Stimulated activated CD4-positive, alpha-beta T cell treated with anti-CD3 and anti-CD28 coated beads, Interleukin-1b, Interleukin-23, amount 100 ng/mL, for 1 hour (primary cell): ENCODE results near the gene BCAR3.
"Not testable (repeated sequence)": the region's sequence is repeated elsewhere in the genome, so short reads cannot be mapped to it uniquely, and the experiment has no call there.

ENCODE experiments used
- DNase-seq, 2 donors: peaks; one replicate each; pipeline ENCODE4 v3.0.0-alpha.2; 2020; ENCODE audit warnings: low read depth in 2 of 2

Gene BCAR3

DNA sequence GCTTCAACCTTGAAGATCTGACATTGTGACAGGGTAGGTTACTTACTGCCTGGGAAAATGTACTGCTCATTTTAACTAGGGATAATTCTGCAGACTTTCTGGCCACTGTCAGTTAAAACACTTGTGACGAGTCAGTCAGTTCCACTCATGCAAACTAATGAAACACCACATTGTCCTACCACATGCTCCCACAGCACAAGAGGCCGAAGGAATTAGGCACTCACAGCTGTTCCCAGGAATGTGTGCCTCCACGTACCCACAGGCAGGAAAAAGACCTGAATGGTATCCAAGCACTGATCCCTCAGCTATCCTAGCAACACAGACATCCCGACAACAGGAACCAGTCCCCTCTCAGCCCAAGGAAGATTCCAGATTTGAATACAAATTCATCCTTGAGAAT lies 12.3 kb downstream of the BCAR3 start:
- DNase-seq: no peak

GRCh38 chr1:93668951-93669350 lies 12.7 kb downstream of the BCAR3 start:
- DNase-seq: no peak

- no peak for DNase-seq
These were observed 13.5 kb downstream of the BCAR3 start for GRCh38 chr1:93668121-93668520.

- no peak for DNase-seq
These were observed 14.0 kb downstream of the BCAR3 start for GRCh38 chr1:93667642-93668041.

DNA sequence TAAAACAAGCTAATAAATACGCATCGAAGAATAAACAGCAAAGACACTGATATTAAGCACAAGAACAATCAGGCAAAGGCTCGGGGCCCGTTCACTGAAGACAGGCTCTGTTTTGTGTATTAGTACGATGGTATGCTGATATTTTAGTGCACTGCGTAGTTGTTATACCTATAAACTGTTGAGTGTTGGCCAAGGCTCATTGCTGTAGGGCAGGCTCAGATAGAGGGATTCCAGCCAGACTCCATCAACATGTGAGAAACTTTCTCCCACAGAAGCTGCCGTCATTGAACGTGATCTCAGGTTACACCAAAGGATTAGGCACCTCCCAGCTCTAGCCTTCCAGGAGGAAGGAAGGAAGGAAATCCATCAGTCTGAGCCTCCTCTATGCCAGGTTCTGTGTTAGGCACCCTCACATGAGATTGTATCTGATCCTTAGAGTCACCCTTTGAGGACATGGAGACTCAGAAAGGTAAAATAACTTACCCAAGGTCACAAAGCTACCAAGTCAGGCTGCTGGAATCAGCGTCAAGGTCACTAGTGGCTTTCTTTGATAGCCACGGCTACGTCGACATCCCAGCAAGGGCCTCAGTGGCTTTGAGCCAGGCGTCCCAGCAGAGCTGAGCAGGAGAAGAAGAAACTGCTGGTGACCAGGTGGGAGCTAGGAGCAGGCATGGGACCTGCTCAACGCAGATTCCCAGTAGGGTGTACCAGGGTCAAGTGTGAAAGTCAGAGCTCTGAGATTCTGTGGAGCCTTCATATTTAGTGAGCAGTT lies 14.8 kb downstream of the BCAR3 start:
- DNase-seq: no peak

- DNase-seq: no peak
These were observed 16.6 kb downstream of the BCAR3 start for GRCh38 chr1:93665015-93665414.

GRCh38 chr1:93663208-93663614 lies 18.4 kb downstream of the BCAR3 start:
- no peak for DNase-seq

GRCh38 chr1:93662481-93663207 lies 19.0 kb downstream of the BCAR3 start:
- DNase-seq: no peak

GRCh38 chr1:93661829-93662474 lies 19.7 kb downstream of the BCAR3 start:
- no peak for DNase-seq

DNA sequence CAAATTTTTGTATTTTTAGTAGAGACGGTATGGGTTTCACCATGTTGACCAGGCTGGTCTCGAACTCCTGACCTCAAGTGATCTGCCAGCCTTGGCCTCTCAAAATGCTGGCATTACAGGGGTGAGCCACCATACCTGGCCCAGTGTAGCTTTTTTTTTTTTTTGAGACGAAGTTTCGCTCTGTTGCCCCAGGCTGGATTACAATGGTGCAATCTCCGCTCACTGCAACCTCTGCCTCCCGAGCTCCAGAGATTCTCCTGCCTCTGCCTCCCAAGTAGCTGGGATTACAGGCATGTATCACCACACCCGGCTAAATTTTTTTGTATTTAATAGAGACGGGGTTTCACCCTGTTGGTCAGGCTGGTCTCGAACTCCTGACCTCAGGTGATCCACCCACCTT lies 20.3 kb downstream of the BCAR3 start:
- DNase-seq: not testable (repeated sequence)

DNA sequence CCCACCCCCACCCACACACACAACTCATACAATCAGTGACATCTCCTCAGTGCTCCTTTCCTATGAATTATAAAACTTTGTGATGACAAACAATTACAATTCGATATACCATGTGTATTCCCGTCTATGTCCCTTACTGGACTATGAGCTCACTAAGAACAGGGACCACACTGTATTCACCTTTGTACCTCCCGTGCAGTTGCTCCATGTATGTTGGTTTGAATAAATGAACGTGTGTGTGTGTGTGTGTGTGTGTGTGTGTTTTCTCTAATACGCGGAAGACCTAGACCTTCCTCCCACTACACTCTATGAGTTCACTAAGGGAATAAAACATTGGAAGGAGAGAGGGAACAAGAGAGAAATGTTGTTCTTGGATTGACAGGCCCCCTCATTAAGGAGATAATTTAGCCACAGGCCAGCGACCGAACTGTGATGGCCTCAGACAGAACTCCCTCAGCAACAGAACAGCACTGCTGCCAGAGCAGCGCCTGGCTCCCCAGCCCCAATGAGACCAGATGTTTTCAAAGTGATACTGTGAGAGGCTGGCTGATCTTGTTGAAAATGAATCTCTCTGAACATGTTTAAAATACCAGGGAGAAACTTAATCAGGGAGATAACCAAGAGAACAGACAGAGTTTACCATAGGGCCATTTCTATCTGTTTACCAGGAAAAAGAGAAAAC lies 21.7 kb downstream of the BCAR3 start:
- DNase-seq: no peak

GRCh38 chr1:93658188-93658587 lies 23.4 kb downstream of the BCAR3 start:
- DNase-seq: no peak

GRCh38 chr1:93656491-93656890 lies 25.1 kb downstream of the BCAR3 start:
- DNase-seq: no peak

DNA sequence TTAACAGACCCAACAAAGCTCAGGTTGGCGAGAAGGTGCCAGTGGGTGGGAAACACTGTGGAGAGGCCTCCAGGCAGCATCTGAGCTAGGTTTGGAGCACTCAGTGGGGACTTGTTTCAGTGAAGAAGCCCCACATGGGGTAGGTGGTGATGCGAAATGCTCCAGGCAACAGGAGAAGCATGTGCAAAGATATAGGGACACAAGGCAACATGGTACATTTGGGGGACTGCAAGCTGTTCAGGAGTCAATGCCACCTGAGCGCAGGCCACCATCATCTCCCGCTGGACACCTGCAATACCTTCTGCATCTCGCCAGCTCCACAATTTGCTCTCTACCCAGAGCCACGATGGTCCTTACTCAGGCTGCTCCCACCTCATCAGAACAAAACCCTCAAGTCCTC lies 28.0 kb downstream of the BCAR3 start:
- no peak for DNase-seq

- DNase-seq: no peak
These were observed 29.2 kb downstream of the BCAR3 start for GRCh38 chr1:93652323-93652949.

GRCh38 chr1:93651695-93652094 lies 29.9 kb downstream of the BCAR3 start:
- DNase-seq: no peak

GRCh38 chr1:93650159-93650558 lies 31.5 kb downstream of the BCAR3 start:
- DNase-seq: not testable (repeated sequence)

- DNase-seq: no peak
These were observed 32.4 kb downstream of the BCAR3 start for GRCh38 chr1:93649231-93649630.

- no peak for DNase-seq
These were observed 33.0 kb downstream of the BCAR3 start for GRCh38 chr1:93648656-93649055.

DNA sequence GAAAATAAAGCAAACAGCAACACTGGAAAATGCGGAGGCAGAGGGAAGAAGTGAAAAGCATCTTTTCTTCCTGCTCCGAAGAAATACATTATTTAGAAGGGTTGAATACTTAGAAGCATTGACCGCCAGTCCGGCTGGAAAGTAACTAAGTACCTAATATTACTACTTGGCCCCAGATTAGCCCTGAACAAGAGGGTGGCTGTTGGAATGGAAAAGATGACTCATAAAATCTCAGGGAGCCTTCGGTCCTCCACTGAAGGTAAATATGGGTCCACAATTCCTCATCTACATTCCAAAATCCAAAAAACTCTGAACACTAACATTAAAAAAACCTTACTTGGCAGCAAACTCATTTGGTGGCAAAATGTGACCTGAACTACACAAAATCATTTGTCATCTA lies 40.1 kb downstream of the BCAR3 start:
- DNase-seq: no peak

GRCh38 chr1:93640656-93641440 lies 40.8 kb downstream of the BCAR3 start:
- no peak for DNase-seq
